ENCODE data around the gene COQ2.

COQ2 gene

DNA sequence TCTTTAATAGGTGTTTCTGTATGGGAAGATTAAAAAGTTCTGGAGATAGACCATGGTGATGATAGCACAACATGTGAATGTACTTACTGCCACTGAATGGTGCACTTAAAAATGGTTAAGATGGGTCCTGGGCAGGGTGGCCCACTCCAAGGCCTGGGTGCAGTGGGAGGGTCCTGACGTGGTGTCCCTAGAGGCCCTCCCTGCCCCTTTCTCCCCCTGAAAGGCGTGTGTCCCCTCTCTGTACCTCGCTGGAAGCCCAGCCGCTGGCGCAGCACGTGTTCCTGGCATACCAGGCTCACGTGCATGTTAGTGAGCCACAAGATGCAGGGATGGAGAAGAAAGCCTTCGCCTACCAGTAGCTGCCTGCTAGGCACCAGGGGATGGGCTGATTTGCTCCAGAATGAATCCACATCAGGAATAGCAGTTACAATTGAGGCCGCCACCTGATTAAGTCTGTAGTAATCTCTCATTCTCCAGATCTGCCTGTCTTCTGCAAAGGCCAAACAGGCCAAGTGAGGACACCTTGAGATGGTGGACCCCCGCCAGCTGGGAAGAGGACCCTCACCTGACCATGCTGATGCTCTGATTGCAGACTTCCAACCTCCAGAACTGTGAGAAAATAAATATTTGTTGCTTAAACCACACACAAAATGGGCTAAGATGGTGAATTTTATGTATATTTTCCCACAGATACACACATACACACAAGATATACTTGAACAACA is 67.5 kb downstream of the COQ2 start:
- DNase-seq (ENCODE audit: low spot score) = no peak

DNA sequence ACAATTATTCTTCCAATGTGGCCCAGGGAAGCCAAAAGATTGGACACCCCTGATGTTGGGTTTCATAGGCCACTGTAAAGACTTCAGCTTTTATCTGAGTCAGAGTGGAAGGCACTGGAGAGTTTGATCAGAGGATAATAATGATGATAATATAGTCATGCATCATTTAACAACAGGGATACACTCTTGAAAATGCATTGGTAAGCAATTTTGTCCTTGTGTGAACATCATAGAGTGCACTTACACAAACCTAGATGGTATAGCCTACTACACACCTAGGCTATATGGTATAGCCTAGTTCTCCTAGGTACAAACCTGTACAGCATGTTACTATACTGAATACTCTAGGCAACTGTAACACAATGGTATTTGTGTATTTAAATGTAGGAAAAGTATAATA is 70.5 kb downstream of the COQ2 start:
- no peak for DNase-seq (ENCODE audit: low spot score)

Measured in GM03348 (cell line).